Measurements from ENCODE around the gene SPOCK2.

DNA sequence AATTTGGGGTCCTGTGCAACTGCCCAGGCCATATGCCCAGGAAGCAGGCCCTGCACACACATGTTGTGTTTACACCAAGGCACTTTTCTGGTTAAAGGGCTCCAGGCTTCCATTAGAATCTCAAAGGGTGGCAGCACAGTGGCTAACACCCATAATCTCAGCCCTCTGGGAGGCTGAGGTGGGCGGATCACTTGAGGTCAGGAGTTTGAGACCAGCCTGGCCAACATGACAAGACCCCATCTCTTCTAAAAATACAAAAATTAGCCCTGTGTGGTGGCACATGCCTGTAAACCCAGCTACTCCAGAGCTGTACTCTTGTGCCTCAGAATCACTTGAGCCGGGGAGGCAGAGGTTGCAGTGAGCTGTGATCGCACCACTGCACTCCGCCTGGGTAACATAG lies 53.6 kb downstream of the SPOCK2 start:
- TF ChIP-seq, protein P1, sequence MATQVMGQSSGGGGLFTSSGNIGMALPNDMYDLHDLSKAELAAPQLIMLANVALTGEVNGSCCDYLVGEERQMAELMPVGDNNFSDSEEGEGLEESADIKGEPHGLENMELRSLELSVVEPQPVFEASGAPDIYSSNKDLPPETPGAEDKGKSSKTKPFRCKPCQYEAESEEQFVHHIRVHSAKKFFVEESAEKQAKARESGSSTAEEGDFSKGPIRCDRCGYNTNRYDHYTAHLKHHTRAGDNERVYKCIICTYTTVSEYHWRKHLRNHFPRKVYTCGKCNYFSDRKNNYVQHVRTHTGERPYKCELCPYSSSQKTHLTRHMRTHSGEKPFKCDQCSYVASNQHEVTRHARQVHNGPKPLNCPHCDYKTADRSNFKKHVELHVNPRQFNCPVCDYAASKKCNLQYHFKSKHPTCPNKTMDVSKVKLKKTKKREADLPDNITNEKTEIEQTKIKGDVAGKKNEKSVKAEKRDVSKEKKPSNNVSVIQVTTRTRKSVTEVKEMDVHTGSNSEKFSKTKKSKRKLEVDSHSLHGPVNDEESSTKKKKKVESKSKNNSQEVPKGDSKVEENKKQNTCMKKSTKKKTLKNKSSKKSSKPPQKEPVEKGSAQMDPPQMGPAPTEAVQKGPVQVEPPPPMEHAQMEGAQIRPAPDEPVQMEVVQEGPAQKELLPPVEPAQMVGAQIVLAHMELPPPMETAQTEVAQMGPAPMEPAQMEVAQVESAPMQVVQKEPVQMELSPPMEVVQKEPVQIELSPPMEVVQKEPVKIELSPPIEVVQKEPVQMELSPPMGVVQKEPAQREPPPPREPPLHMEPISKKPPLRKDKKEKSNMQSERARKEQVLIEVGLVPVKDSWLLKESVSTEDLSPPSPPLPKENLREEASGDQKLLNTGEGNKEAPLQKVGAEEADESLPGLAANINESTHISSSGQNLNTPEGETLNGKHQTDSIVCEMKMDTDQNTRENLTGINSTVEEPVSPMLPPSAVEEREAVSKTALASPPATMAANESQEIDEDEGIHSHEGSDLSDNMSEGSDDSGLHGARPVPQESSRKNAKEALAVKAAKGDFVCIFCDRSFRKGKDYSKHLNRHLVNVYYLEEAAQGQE (IDR thresholded peaks at IDR 0.05; ENCODE audit: low read depth, low read length): no peak
- TF ChIP-seq, protein P2, sequence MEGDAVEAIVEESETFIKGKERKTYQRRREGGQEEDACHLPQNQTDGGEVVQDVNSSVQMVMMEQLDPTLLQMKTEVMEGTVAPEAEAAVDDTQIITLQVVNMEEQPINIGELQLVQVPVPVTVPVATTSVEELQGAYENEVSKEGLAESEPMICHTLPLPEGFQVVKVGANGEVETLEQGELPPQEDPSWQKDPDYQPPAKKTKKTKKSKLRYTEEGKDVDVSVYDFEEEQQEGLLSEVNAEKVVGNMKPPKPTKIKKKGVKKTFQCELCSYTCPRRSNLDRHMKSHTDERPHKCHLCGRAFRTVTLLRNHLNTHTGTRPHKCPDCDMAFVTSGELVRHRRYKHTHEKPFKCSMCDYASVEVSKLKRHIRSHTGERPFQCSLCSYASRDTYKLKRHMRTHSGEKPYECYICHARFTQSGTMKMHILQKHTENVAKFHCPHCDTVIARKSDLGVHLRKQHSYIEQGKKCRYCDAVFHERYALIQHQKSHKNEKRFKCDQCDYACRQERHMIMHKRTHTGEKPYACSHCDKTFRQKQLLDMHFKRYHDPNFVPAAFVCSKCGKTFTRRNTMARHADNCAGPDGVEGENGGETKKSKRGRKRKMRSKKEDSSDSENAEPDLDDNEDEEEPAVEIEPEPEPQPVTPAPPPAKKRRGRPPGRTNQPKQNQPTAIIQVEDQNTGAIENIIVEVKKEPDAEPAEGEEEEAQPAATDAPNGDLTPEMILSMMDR (IDR thresholded peaks at IDR 0.05): no peak
- no peak for TF ChIP-seq CHD2 (IDR thresholded peaks at IDR 0.05; ENCODE audit: low read length, partially characterized antibody)
- no peak for TF ChIP-seq FOXJ3 (CRISPR knock-in tag; IDR thresholded peaks at IDR 0.05)
- TF ChIP-seq, protein P3, sequence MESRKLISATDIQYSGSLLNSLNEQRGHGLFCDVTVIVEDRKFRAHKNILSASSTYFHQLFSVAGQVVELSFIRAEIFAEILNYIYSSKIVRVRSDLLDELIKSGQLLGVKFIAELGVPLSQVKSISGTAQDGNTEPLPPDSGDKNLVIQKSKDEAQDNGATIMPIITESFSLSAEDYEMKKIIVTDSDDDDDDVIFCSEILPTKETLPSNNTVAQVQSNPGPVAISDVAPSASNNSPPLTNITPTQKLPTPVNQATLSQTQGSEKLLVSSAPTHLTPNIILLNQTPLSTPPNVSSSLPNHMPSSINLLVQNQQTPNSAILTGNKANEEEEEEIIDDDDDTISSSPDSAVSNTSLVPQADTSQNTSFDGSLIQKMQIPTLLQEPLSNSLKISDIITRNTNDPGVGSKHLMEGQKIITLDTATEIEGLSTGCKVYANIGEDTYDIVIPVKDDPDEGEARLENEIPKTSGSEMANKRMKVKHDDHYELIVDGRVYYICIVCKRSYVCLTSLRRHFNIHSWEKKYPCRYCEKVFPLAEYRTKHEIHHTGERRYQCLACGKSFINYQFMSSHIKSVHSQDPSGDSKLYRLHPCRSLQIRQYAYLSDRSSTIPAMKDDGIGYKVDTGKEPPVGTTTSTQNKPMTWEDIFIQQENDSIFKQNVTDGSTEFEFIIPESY (IDR thresholded peaks at IDR 0.05; ENCODE audit: borderline replicate concordance, low read depth): no peak
- TF ChIP-seq JUND (IDR thresholded peaks at IDR 0.05): no peak
- no peak for TF ChIP-seq RFX5 (IDR thresholded peaks at IDR 0.05; ENCODE audit: low read length)
- TF ChIP-seq, protein P4, sequence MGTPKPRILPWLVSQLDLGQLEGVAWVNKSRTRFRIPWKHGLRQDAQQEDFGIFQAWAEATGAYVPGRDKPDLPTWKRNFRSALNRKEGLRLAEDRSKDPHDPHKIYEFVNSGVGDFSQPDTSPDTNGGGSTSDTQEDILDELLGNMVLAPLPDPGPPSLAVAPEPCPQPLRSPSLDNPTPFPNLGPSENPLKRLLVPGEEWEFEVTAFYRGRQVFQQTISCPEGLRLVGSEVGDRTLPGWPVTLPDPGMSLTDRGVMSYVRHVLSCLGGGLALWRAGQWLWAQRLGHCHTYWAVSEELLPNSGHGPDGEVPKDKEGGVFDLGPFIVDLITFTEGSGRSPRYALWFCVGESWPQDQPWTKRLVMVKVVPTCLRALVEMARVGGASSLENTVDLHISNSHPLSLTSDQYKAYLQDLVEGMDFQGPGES (IDR thresholded peaks at IDR 0.05; ENCODE audit: low read depth, low read length): no peak
- no peak for TF ChIP-seq POLR2AphosphoS5 (IDR thresholded peaks at IDR 0.05; ENCODE audit: low read depth, low read length)
- TF ChIP-seq, protein P5, sequence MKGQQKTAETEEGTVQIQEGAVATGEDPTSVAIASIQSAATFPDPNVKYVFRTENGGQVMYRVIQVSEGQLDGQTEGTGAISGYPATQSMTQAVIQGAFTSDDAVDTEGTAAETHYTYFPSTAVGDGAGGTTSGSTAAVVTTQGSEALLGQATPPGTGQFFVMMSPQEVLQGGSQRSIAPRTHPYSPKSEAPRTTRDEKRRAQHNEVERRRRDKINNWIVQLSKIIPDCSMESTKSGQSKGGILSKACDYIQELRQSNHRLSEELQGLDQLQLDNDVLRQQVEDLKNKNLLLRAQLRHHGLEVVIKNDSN (IDR thresholded peaks at IDR 0.05; ENCODE audit: borderline replicate concordance, low read depth): no peak
- TF ChIP-seq GATA2 (CRISPR knock-in tag; IDR thresholded peaks at IDR 0.05): no peak
- no peak for TF ChIP-seq EP300 (IDR thresholded peaks at IDR 0.05; ENCODE audit: borderline replicate concordance in 1 of 2, low read depth in 1 of 2, low read length in 1 of 2)
